H1 (cell line): ENCODE measurements around the gene TPSAB1. TPM values are rescaled to one million over a fixed set of nuclear protein-coding genes. Genes with fewer than 3 reads are reported as not detected.

Experiments
- CTCF ChIA-PET: fragments of 300-600 bp; sonication (Branson Sonifier 250); formaldehyde crosslinking; loops from one replicate; lab custom pipeline; 2021; ENCODE audit not compliant: partially characterized antibody; lab: Charles Lee
- POLR2A ChIA-PET: fragments of 300-600 bp; sonication (Branson Sonifier 250); formaldehyde crosslinking; loops from one replicate; lab custom pipeline; 2021; ENCODE audit warnings: inconsistent platforms; ENCODE audit not compliant: partially characterized antibody; lab: Charles Lee
- DNase-seq, 2 experiments: peaks; one replicate each; pipeline versions ENCODE4 v3.0.0 to v3.0.0-alpha.2; 2010 to 2022; ENCODE audit warnings: low spot score in 2 of 2, low read depth in 1 of 2, mixed read lengths in 1 of 2
- FAIRE-seq: peaks from 2 replicates; lab custom pipeline; 2011; peaks lifted over from hg19 to GRCh38; lab: Jason Lieb, UNC
- H2AFZ ChIP-seq: 2 replicates; pipeline ENCODE4 v1.8.1; 2012; ENCODE audit warnings: low read length, inconsistent platforms
- H2AK5ac ChIP-seq: 2 replicates; pipeline ENCODE4 v1.6.1; 2013; ENCODE audit warnings: low read depth, low read length
- H2BK120ac ChIP-seq: replicated peaks from 2 replicates; pipeline ENCODE3; 2013; ENCODE audit warnings: low read depth, low read length, inconsistent platforms
- H2BK12ac ChIP-seq: 2 replicates; pipeline ENCODE4 v1.6.1; 2013; ENCODE audit warnings: low read depth, low read length
- H2BK15ac ChIP-seq: 2 replicates; pipeline ENCODE4 v1.6.1; 2013; ENCODE audit warnings: low read length
- H2BK20ac ChIP-seq: 2 replicates; pipeline ENCODE4 v1.6.1; 2013; ENCODE audit warnings: low read length
- H2BK5ac ChIP-seq: 2 replicates; pipeline ENCODE4 v1.6.1; 2013; ENCODE audit warnings: low read depth, low read length
- H3K14ac ChIP-seq: 2 replicates; pipeline ENCODE4 v1.6.1; 2013; ENCODE audit warnings: inconsistent platforms; ENCODE audit not compliant: insufficient read length
- H3K18ac ChIP-seq: 2 replicates; pipeline ENCODE4 v1.6.1; 2013; ENCODE audit warnings: low read length; ENCODE audit errors: extremely low read depth
- H3K23ac ChIP-seq: 2 replicates; pipeline ENCODE4 v1.6.1; 2013; ENCODE audit warnings: inconsistent platforms; ENCODE audit not compliant: insufficient read length
- H3K23me2 ChIP-seq: 2 replicates; pipeline ENCODE4 v1.6.1; 2013; ENCODE audit warnings: low read depth, low read length
- H3K27ac ChIP-seq: 2 replicates; pipeline ENCODE4 v1.6.1; 2011; ENCODE audit warnings: low read depth, low read length, inconsistent platforms
- H3K27me3 ChIP-seq, 4 experiments: replicated peaks in 1 of 4; 1 replicate in 1 of 4; 2 replicates in 3 of 4; pipeline versions ENCODE4 v1.6.1 to v1.8.1; 2011 to 2013; ENCODE audit warnings: low read length in 3 of 4, mild to moderate bottlenecking in 3 of 4, inconsistent platforms in 2 of 4, mixed read lengths in 2 of 4, moderate library complexity in 1 of 4; ENCODE audit not compliant: control insufficient read depth in 3 of 4, insufficient read depth in 3 of 4; ENCODE audit errors: extremely low read depth in 1 of 4
- H3K36me3 ChIP-seq, 4 experiments: 2 replicates each; pipeline versions ENCODE4 v1.6.1 to v1.8.1; 2011 to 2013; ENCODE audit warnings: mild to moderate bottlenecking in 4 of 4, low read length in 3 of 4, moderate library complexity in 2 of 4, control low read depth in 1 of 4, inconsistent platforms in 1 of 4; ENCODE audit not compliant: insufficient read depth in 4 of 4, control insufficient read depth in 2 of 4
- H3K4ac ChIP-seq: replicated peaks from 2 replicates; pipeline ENCODE3; 2013; ENCODE audit warnings: low read length, low read depth, mixed read lengths, inconsistent platforms; ENCODE audit not compliant: insufficient read length
- H3K4me1 ChIP-seq, 4 experiments: replicated peaks in 1 of 4; 1 replicate in 1 of 4; 2 replicates in 3 of 4; pipeline versions ENCODE4 v1.6.1 to v1.8.1; 2011 to 2013; ENCODE audit warnings: low read length in 3 of 4, inconsistent platforms in 2 of 4, mixed read lengths in 1 of 4; ENCODE audit not compliant: insufficient read depth in 4 of 4, control insufficient read depth in 3 of 4
- H3K4me2 ChIP-seq, 2 experiments: 2 replicates each; pipeline versions ENCODE4 v1.6.1 to v1.8.1; 2011 to 2013; ENCODE audit warnings: low read depth in 2 of 2, low read length in 2 of 2, control low read depth in 1 of 2, inconsistent platforms in 1 of 2, mild to moderate bottlenecking in 1 of 2; ENCODE audit not compliant: insufficient read depth in 1 of 2
- H3K4me3 ChIP-seq, 4 experiments: fragments of 200-600, 300-600 bp in 1 of 4; sonication (generic), shearing (Covaris generic), sonication (Bioruptor Twin) in 1 of 4; 2 replicates each; pipeline versions ENCODE4 v1.5.1 to v1.8.1; 2011 to 2016; ENCODE audit warnings: low read length in 4 of 4, low read depth in 3 of 4, control low read depth in 2 of 4, inconsistent platforms in 2 of 4, mild to moderate bottlenecking in 2 of 4, mixed read lengths in 1 of 4, moderate library complexity in 1 of 4; ENCODE audit not compliant: insufficient read depth in 2 of 4; ENCODE audit errors: extremely low read depth in 1 of 4
- H3K56ac ChIP-seq: replicated peaks from 2 replicates; pipeline ENCODE3; 2013; ENCODE audit warnings: low read depth, mild to moderate bottlenecking, mixed read lengths, low read length, inconsistent platforms; ENCODE audit not compliant: insufficient read length
- H3K79me1 ChIP-seq: 2 replicates; pipeline ENCODE4 v1.6.1; 2013; ENCODE audit warnings: low read depth, low read length, control low read depth
- H3K79me2 ChIP-seq, 2 experiments: 2 replicates each; pipeline versions ENCODE4 v1.6.1 to v1.8.1; 2012 to 2013; ENCODE audit warnings: low read length in 2 of 2, mild to moderate bottlenecking in 2 of 2, inconsistent platforms in 1 of 2; ENCODE audit not compliant: insufficient read depth in 2 of 2, control insufficient read depth in 1 of 2
- H3K9ac ChIP-seq, 4 experiments: replicated peaks in 1 of 4; 1 replicate in 1 of 4; 2 replicates in 3 of 4; pipeline versions ENCODE4 v1.6.1 to v1.8.1; 2011 to 2013; ENCODE audit warnings: low read depth in 3 of 4, low read length in 3 of 4, control low read depth in 2 of 4, mild to moderate bottlenecking in 2 of 4, moderate library complexity in 2 of 4, inconsistent platforms in 1 of 4; ENCODE audit errors: extremely low read depth in 1 of 4
- H3K9me3 ChIP-seq, 2 experiments: 2 replicates each; pipeline versions ENCODE4 v1.6.1 to v1.8.1; 2012 to 2013; ENCODE audit warnings: mild to moderate bottlenecking in 2 of 2, moderate library complexity in 2 of 2, control low read depth in 1 of 2, inconsistent platforms in 1 of 2, low read depth in 1 of 2, low read length in 1 of 2, mixed read lengths in 1 of 2; ENCODE audit not compliant: insufficient read depth in 2 of 2
- H4K20me1 ChIP-seq, 2 experiments: replicated peaks in 1 of 2; 2 replicates each; pipeline versions ENCODE3 to v1.8.1; 2011 to 2013; ENCODE audit warnings: inconsistent platforms in 2 of 2, low read length in 2 of 2, mild to moderate bottlenecking in 1 of 2; ENCODE audit not compliant: insufficient read depth in 2 of 2, control insufficient read depth in 1 of 2
- H4K5ac ChIP-seq: 2 replicates; pipeline ENCODE4 v1.6.1; 2013; ENCODE audit warnings: low read length, low read depth, mixed read lengths, inconsistent platforms; ENCODE audit not compliant: insufficient read length
- H4K8ac ChIP-seq: 2 replicates; pipeline ENCODE4 v1.8.0; 2013; ENCODE audit warnings: mild to moderate bottlenecking, moderate library complexity, low read length, inconsistent platforms; ENCODE audit not compliant: insufficient read depth; ENCODE audit errors: extremely low read depth
- H4K91ac ChIP-seq: replicated peaks from 2 replicates; pipeline ENCODE3; 2013; ENCODE audit warnings: low read length, mixed read lengths, inconsistent platforms; ENCODE audit not compliant: insufficient read length
- CEBPB ChIP-seq: IDR thresholded peaks from 2 replicates; pipeline ENCODE4 v1.6.1; 2012; ENCODE audit warnings: low read depth, low read length
- CHD1 ChIP-seq: IDR thresholded peaks from 2 replicates; pipeline ENCODE4 v1.6.1; 2012; ENCODE audit warnings: low read depth, low read length, improper control_type of control experiment
- EZH2 ChIP-seq: fragments of 200-600 bp; sonication (generic); IDR thresholded peaks from 2 replicates; pipeline ENCODE4 v1.7.1; 2012; ENCODE audit warnings: low read depth, mild to moderate bottlenecking, moderate library complexity, low read length, inconsistent platforms; ENCODE audit not compliant: severe bottlenecking
- HDAC6 ChIP-seq: IDR thresholded peaks from one replicate; pipeline ENCODE4 v1.7.1; 2012; ENCODE audit warnings: low read depth, mild to moderate bottlenecking, inconsistent platforms, low read length, moderate library complexity
- KDM1A ChIP-seq: fragments of 200-600, 300-600 bp; sonication (generic); IDR thresholded peaks from 2 replicates; pipeline ENCODE4 v1.7.1; 2016; ENCODE audit warnings: mild to moderate bottlenecking, low read length, borderline replicate concordance
- PHF8 ChIP-seq: fragments of 200-600 bp; sonication (generic); conservative IDR thresholded peaks from 2 replicates; pipeline ENCODE4 v1.7.1; 2012; ENCODE audit warnings: low read depth, mild to moderate bottlenecking, inconsistent platforms, low read length, moderate library complexity
- RAD21 ChIP-seq, 2 experiments: IDR thresholded peaks in 1 of 2; conservative IDR thresholded peaks in 1 of 2; 2 replicates each; pipeline ENCODE4 v1.6.1; 2011; ENCODE audit warnings: low read depth in 2 of 2, low read length in 2 of 2, improper control_type of control experiment in 1 of 2, inconsistent platforms in 1 of 2, mild to moderate bottlenecking in 1 of 2, moderate library complexity in 1 of 2
- RBBP5 ChIP-seq: IDR thresholded peaks from 2 replicates; pipeline ENCODE4 v1.7.1; 2012; ENCODE audit warnings: low read depth, mild to moderate bottlenecking, inconsistent platforms, low read length, moderate library complexity, borderline replicate concordance
- RXRA ChIP-seq: IDR thresholded peaks from 2 replicates; pipeline ENCODE4 v1.6.1; 2011; ENCODE audit warnings: low read depth, mild to moderate bottlenecking, low read length, moderate library complexity; ENCODE audit not compliant: insufficient read depth
- SP2 ChIP-seq: IDR thresholded peaks from 2 replicates; pipeline ENCODE4 v1.6.1; 2012; ENCODE audit warnings: mild to moderate bottlenecking, low read length, inconsistent platforms
- TAF7 ChIP-seq: optimal IDR thresholded peaks from 2 replicates; pipeline ENCODE3; 2011; ENCODE audit warnings: low read depth, mild to moderate bottlenecking, inconsistent platforms, low read length, moderate library complexity, borderline replicate concordance
- WGBS, 2 experiments: shearing (Covaris generic) in 1 of 2; methylation state at CpG; one replicate each; pipeline versions ENCODE4 v1.1.6 to v1.1.7; 2013 to 2015; ENCODE audit warnings: low lambda C conversion rate in 2 of 2, mixed read lengths in 2 of 2, inconsistent platforms in 1 of 2, low coverage in 1 of 2, missing lambda C conversion rate in 1 of 2; ENCODE audit not compliant: insufficient replicate concordance in 2 of 2, insufficient coverage in 1 of 2, insufficient read length in 1 of 2; ENCODE audit errors: extremely low coverage in 1 of 2, missing lambda C conversion rate in 1 of 2; 5-methylcytosine and 5-hydroxymethylcytosine counted together
- polyA plus RNA-seq, 7 experiments: library from polyadenylated mRNA; depleted of rRNA in 3 of 7; stranded (reverse) in 5 of 7; unstranded in 2 of 7; fragments of >200 nt in 5 of 7; fragments of 200-250 nt in 2 of 7; gene quantifications; 1 replicate in 5 of 7; 2 replicates in 1 of 7; 4 replicates in 1 of 7; pipeline versions ENCODE4 v1.2.1 to v1.2.3, GENCODE V29; 2011 to 2013; ENCODE audit warnings: missing spikeins in 2 of 7, mixed read lengths in 2 of 7
- total RNA-seq: library from RNA; stranded (reverse); fragmentation: NEBNext Ultra II Directional; extraction: Animal tissue kit (Norgen Biotek cat#: 25700); gene quantifications from 2 replicates; pipeline ENCODE4 v1.2.1, GENCODE V29; 2021

Gene TPSAB1
- total and polyA plus RNA-seq, 2 of the 8 experiments (the other 6 are each of a cell fraction or from before 2014, with no cell fraction given), result 0.09 TPM; not detected in 1

DNA sequence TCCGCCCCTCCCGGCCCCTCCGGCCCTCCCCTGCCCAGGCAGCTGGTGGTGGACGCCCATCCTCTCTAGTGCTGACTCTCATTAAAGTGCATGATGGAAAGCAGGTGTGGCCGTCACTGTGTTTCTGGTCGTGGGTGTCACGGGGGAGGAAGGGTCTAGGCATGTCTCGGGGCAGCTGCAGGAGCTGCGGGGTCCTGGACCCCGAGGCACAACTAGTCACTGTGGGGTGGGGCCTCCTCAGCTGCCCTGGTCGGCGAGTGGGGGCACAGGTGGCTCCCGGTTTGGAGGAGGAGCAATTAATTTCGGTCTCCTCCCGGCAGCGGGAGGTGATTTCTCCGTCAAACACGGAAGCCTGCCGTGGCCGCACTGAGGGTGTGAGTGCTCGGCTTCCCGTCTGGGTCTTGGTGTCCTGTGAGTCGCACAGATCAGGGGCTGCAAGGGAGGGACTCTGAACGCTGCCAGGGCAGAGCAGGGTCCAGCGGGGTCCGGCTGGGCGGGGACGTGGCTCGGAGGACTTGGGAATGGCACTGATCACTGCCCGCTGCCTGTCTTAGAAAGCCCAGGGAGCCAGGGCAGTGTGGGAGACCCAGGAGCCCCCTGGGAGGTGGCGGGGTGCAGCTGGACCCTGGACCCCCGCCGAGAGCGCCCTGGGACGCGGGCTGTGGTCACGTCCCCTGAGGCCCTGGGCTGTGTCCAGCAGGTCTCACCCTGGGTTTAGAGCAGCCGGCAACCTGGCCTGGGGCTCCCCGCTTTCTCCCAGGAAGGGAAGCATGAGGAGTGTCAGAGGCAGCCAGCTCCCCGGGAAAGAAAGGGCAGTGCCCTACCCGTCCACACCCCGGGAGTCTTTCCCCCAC, 18.6 kb downstream of the TPSAB1 start:
- Histone ChIP-seq H2AK5ac (no peak overlapping the region), H3K9me3 (no peaks in the 10 kb centered on the region), H3K27ac (no peak overlapping the region), H4K20me1 (no peaks in the 10 kb centered on the region), H3K79me2 (no peaks in the 10 kb centered on the region), H2BK20ac (no peak overlapping the region), H3K79me1 (no peaks in the 10 kb centered on the region), H3K23ac (no peak overlapping the region), H3K4ac (no peak overlapping the region), H4K5ac (no peak overlapping the region), H3K4me1 (peaks cover 0 to 11% (median 8%) of the 10 kb centered on the region in 4 experiments; a peak in 6 of 7 replicates), H4K91ac (peak overlapping the region; percentile 40), H3K9ac (no peak overlapping the region), H3K27me3 (peaks cover 0 to 28% (median 14%) of the 10 kb centered on the region in 4 experiments; a peak in 5 of 7 replicates), H3K36me3 (no peaks in the 10 kb centered on the region), H3K56ac (no peak overlapping the region), H3K4me3 (peak overlapping the region in 2 of 4 experiments; percentile 23 to 54; a peak in 3 of 8 replicates), H3K23me2 (no peaks in the 10 kb centered on the region), H2AFZ (no peak overlapping the region), H3K14ac (no peak overlapping the region), H2BK12ac (peak overlapping the region; percentile 68; the same call in 1 of the 2 replicates), H4K8ac (peak overlapping the region; percentile 79; the same call in 1 of the 2 replicates), H2BK5ac (peak overlapping the region; percentile 52; the same call in 1 of the 2 replicates), H3K18ac (peak overlapping the region; percentile 48; the same call in 1 of the 2 replicates), H3K4me2 (peak overlapping the region; percentile 31 to 72; a peak in 3 of 4 replicates), H2BK15ac (peak overlapping the region; percentile 72; the same call in 1 of the 2 replicates), H2BK120ac (peak overlapping the region; percentile 54)
- ChIA-PET POLR2A (interaction anchor here (0.8 kb wide), 1 partner anchor 73 kb away, joined by 3 read pairs; no protein-coding TSS in a partner anchor), CTCF (interaction anchor here (1.0 kb wide), 2 partner anchors 24 to 80 kb away, joined by 3 read pairs; no protein-coding TSS in a partner anchor)
- 44% methylated on average over 34 of the region's 42 CpGs; no CpG with 5 or more reads in 1 of the 2 experiments for WGBS, 2 experiments
- DNase-seq (no peak), FAIRE-seq (no peak)
- no peak for TF ChIP-seq EZH2
- TF ChIP-seq CHD1, result no peak
- TF ChIP-seq PHF8, result no peak
- TF ChIP-seq CEBPB, result no peak
- TF ChIP-seq TAF7, result no peak
- TF ChIP-seq KDM1A, result no peak
- no peak for TF ChIP-seq RXRA
- no peak for TF ChIP-seq SP2
- TF ChIP-seq RAD21 (IDR thresholded peaks at IDR 0.05 in 1 of 2, conservative IDR thresholded peaks at IDR 0.05 in 1 of 2; ENCODE audit: low read depth in 2 of 2, low read length in 2 of 2), result no peak
- no peak for TF ChIP-seq RBBP5
- no peak for TF ChIP-seq HDAC6
